ENCODE data around the gene ZNF580. TPM values are rescaled to one million over a fixed set of nuclear protein-coding genes. Genes with fewer than 3 reads are reported as not detected.
A peak's percentile ranks its signal among the peaks of the same experiment; 100 is the strongest.

Gene ZNF580
- polyA plus RNA-seq, 3 donors: 9.7 to 46.5 (median 10.7) TPM

GRCh38 chr19:55635334-55635717, 5.5 kb upstream of the ZNF580 start:
- peak; percentile 60 to 81 (median 61) for DNase-seq
- Histone ChIP-seq H3K4me1 (ENCODE audit: control insufficient read depth in 1 of 2, insufficient read depth in 2 of 2, low read length in 2 of 2) (peaks cover 36 to 54% of the 10 kb centered on the region in 2 donors), H4K20me1 (ENCODE audit: insufficient read depth, low read length) (peaks cover 6% of the 10 kb centered on the region), H3K4me2 (replicated peaks; ENCODE audit: extremely low read depth, low read length, poor library complexity, severe bottlenecking) (peak overlapping the region; percentile 85), H3K36me3 (replicated peaks in 1 of 2; ENCODE audit: control insufficient read depth in 1 of 2, insufficient read depth in 2 of 2, low read length in 2 of 2) (no peaks in the 10 kb centered on the region), H3K9me3 (replicated peaks in 1 of 2; ENCODE audit: control insufficient read depth in 1 of 2, insufficient read depth in 1 of 2, low read length in 2 of 2) (peaks cover 0 to 3% of the 10 kb centered on the region in 2 donors), H3K79me2 (ENCODE audit: insufficient read depth, low read length) (peaks cover 34% of the 10 kb centered on the region), H3K4me3 (replicated peaks in 1 of 3; ENCODE audit: low read depth in 2 of 3, low read length in 3 of 3) (peak overlapping the region; percentile 86 to 90 (median 89)), H3K27ac (ENCODE audit: low read depth in 1 of 2, low read length in 2 of 2) (peak overlapping the region; percentile 89 to 100), H2AFZ (ENCODE audit: insufficient read depth, low read depth, low read length, poor library complexity, severe bottlenecking) (peak overlapping the region; percentile 67), H3K9ac (ENCODE audit: insufficient read depth, low read length, poor library complexity, severe bottlenecking) (peak overlapping the region; percentile 98), H3K27me3 (ENCODE audit: control insufficient read depth in 2 of 2, insufficient read depth in 2 of 2, low read length in 2 of 2) (no peaks in the 10 kb centered on the region)
- 17% methylated on average over 8 of the region's 9 CpGs for WGBS (ENCODE audit: insufficient coverage)
- Mint-ChIP-seq H3K27ac (peak overlapping the region; percentile 99 to 100 (median 100)), H3K9me3 (peaks cover 0 to 5% (median 0%) of the 10 kb centered on the region in 7 donors), H3K36me3 (peaks cover 12 to 15% of the 10 kb centered on the region in 2 donors), H3K4me1 (peaks cover 67% of the 10 kb centered on the region), H3K4me3 (peak overlapping the region; percentile 100), H3K27me3 (ENCODE audit: low read depth in 3 of 3) (peaks cover 0 to 8% (median 3%) of the 10 kb centered on the region in 3 donors)
- no peak for TF ChIP-seq CTCF (IDR thresholded peaks at IDR 0.05)
- intact Hi-C loops (cut with micrococcal nuclease): loop anchor here in 1 of 2 donors (2.0 to 10.0 kb wide), 2 partner anchors 39 to 179 kb away; partner anchors contain the start of gene EPN1

GRCh38 chr19:55635856-55636440, 4.9 kb upstream of the ZNF580 start:
- H3K79me2 ChIP-seq (ENCODE audit: insufficient read depth, low read length): peaks cover 34% of the 10 kb centered on the region
- H3K27ac ChIP-seq (ENCODE audit: low read depth in 1 of 2, low read length in 2 of 2): peak overlapping the region; percentile 89 to 100
- DNase-seq: peak in 1 of 3 donors; percentile 21
- peak overlapping the region; percentile 98 for H3K9ac ChIP-seq (ENCODE audit: insufficient read depth, low read length, poor library complexity, severe bottlenecking)
- H3K4me2 ChIP-seq (replicated peaks; ENCODE audit: extremely low read depth, low read length, poor library complexity, severe bottlenecking): peak overlapping the region; percentile 85
- peak overlapping the region; percentile 86 to 90 (median 89) for H3K4me3 ChIP-seq (replicated peaks in 1 of 3; ENCODE audit: low read depth in 2 of 3, low read length in 3 of 3)
- intact Hi-C loops (cut with micrococcal nuclease): loop anchor here in 1 of 2 donors (2.0 to 10.0 kb wide), 2 partner anchors 39 to 179 kb away; partner anchors contain the start of gene EPN1
- H2AFZ ChIP-seq (ENCODE audit: insufficient read depth, low read depth, low read length, poor library complexity, severe bottlenecking): no peak overlapping the region
- Mint-ChIP-seq H3K27me3 (ENCODE audit: low read depth in 3 of 3) (peaks cover 0 to 8% (median under 1%) of the 10 kb centered on the region in 3 donors), H3K4me1 (peaks cover 69% of the 10 kb centered on the region), H3K9me3 (peaks cover 0 to 7% (median 0%) of the 10 kb centered on the region in 7 donors), H3K27ac (peak overlapping the region; percentile 99 to 100 (median 100)), H3K4me3 (peak overlapping the region; percentile 100), H3K36me3 (peaks cover 12 to 15% of the 10 kb centered on the region in 2 donors)
- WGBS (ENCODE audit: insufficient coverage): 65% methylated on average over 7 of the region's 7 CpGs
- H3K36me3 ChIP-seq (replicated peaks in 1 of 2; ENCODE audit: control insufficient read depth in 1 of 2, insufficient read depth in 2 of 2, low read length in 2 of 2): no peaks in the 10 kb centered on the region
- H3K4me1 ChIP-seq (ENCODE audit: control insufficient read depth in 1 of 2, insufficient read depth in 2 of 2, low read length in 2 of 2): peaks cover 40 to 58% of the 10 kb centered on the region in 2 donors
- TF ChIP-seq CTCF (IDR thresholded peaks at IDR 0.05): no peak
- H4K20me1 ChIP-seq (ENCODE audit: insufficient read depth, low read length): peaks cover 6% of the 10 kb centered on the region
- H3K27me3 ChIP-seq (ENCODE audit: control insufficient read depth in 2 of 2, insufficient read depth in 2 of 2, low read length in 2 of 2): no peaks in the 10 kb centered on the region
- peaks cover 0 to 3% of the 10 kb centered on the region in 2 donors for H3K9me3 ChIP-seq (replicated peaks in 1 of 2; ENCODE audit: control insufficient read depth in 1 of 2, insufficient read depth in 1 of 2, low read length in 2 of 2)

All from CD14-positive monocyte (primary cell).